Retinal pigment epithelial cell (primary cell): ENCODE measurements around the gene CD96.

Source experiments
- DNase-seq: peaks from one replicate; pipeline ENCODE4 v3.0.0-alpha.2; 2010; ENCODE audit warnings: low read depth
- H3K4me3 ChIP-seq: 2 replicates; pipeline ENCODE4 v1.5.1; 2011; ENCODE audit warnings: mild to moderate bottlenecking, low read length, control low read depth, moderate library complexity
- CTCF ChIP-seq: conservative IDR thresholded peaks from 2 replicates; pipeline ENCODE4 v1.5.1; 2011; ENCODE audit warnings: low read depth, low read length, control low read depth, inconsistent platforms

CD96 gene

GRCh38 chr3:111653766-111654165 lies 111.8 kb downstream of the CD96 start:
- no peak for DNase-seq
- no peak overlapping the region for H3K4me3 ChIP-seq
- no peak for TF ChIP-seq CTCF

- no peak overlapping the region for H3K4me3 ChIP-seq
- DNase-seq, result no peak
- TF ChIP-seq CTCF, result no peak
Measured at GRCh38 chr3:111662012-111662411, 120.0 kb downstream of the CD96 start.

- TF ChIP-seq CTCF, result no peak
- no peak for DNase-seq
- no peak overlapping the region for H3K4me3 ChIP-seq
Measured at GRCh38 chr3:111662907-111663306, 120.9 kb downstream of the CD96 start.

GRCh38 chr3:111666041-111666735 lies 124.2 kb downstream of the CD96 start:
- TF ChIP-seq CTCF, result no peak
- no peak for DNase-seq
- no peak overlapping the region for H3K4me3 ChIP-seq

- no peak overlapping the region for H3K4me3 ChIP-seq
- TF ChIP-seq CTCF, result no peak
- no peak for DNase-seq
Measured at GRCh38 chr3:111667170-111667569, 125.2 kb downstream of the CD96 start.

GRCh38 chr3:111667621-111668239 lies 125.7 kb downstream of the CD96 start:
- no peak overlapping the region for H3K4me3 ChIP-seq
- TF ChIP-seq CTCF, result no peak

GRCh38 chr3:111668326-111668725 lies 126.3 kb downstream of the CD96 start:
- DNase-seq, result no peak
- no peak overlapping the region for H3K4me3 ChIP-seq
- no peak for TF ChIP-seq CTCF

More at GRCh38 chr3:111667621-111668239, 125.7 kb downstream of the CD96 start:
- no peak for DNase-seq
